Right lobe of liver (tissue), 4 donors: ENCODE measurements around the gene NDUFA3.

ENCODE experiments used
- POLR2A ChIP-seq: fragments of 450-650 bp; IDR thresholded peaks from one replicate; pipeline ENCODE4 v1.6.1; 2017; ENCODE audit warnings: antibody characterized with exemption, mild to moderate bottlenecking
- TF ChIP-seq, protein P1 (sequence below), 4 donors: fragments of 200-600 bp in 3 of 4; fragments of 450-650 bp in 1 of 4; IDR thresholded peaks; one replicate each; pipeline versions ENCODE4 v1.5.1 to v1.8.0; 2016 to 2022; ENCODE audit warnings: antibody characterized with exemption in 4 of 4, mild to moderate bottlenecking in 2 of 4
- donor health status: DM: no; HTN: no; CAD: no.
- donor health status: DM: no; HTN: no; CAD: no.
- donor health status: DM: no; HTN: yes; CAD: no.

DNA sequence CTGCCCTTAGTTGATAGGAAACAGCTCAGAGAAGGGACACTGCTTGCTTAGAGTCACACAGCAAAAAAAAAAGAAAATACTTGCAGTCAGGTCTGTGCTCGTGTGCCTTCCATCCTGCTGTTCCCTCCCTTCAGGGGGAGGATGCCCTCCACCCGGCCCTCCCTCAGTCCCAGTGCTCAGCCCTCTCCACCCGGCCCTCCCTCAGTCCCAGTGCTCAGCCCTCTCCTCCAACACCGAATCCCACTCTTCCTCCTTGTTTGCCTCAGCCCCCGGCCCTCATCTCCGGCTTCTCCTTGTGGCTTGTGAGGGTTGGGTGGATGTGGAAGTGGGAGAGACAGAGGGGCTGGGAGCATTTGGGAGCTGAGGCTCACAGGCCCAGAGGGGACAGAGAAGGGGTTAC lies 7.0 kb downstream of the NDUFA3 start:
- TF ChIP-seq, protein P1, sequence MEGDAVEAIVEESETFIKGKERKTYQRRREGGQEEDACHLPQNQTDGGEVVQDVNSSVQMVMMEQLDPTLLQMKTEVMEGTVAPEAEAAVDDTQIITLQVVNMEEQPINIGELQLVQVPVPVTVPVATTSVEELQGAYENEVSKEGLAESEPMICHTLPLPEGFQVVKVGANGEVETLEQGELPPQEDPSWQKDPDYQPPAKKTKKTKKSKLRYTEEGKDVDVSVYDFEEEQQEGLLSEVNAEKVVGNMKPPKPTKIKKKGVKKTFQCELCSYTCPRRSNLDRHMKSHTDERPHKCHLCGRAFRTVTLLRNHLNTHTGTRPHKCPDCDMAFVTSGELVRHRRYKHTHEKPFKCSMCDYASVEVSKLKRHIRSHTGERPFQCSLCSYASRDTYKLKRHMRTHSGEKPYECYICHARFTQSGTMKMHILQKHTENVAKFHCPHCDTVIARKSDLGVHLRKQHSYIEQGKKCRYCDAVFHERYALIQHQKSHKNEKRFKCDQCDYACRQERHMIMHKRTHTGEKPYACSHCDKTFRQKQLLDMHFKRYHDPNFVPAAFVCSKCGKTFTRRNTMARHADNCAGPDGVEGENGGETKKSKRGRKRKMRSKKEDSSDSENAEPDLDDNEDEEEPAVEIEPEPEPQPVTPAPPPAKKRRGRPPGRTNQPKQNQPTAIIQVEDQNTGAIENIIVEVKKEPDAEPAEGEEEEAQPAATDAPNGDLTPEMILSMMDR (IDR thresholded peaks at IDR 0.05), result no peak
- no peak for TF ChIP-seq POLR2A
